Sigmoid colon (tissue), 7 donors: ENCODE results near the gene MIGA2. TPM values are rescaled to one million over a fixed set of nuclear protein-coding genes. Genes with fewer than 3 reads are reported as not detected.

Source experiments
- DNase-seq: peaks from one replicate; pipeline ENCODE4 v3.0.0-alpha.2; 2019
- H3K27ac ChIP-seq, 4 donors: fragments of 200-600 bp; sonication (generic); one replicate each; pipeline ENCODE4 v1.5.1; 2016 to 2019; ENCODE audit warnings: mild to moderate bottlenecking in 1 of 4
- H3K27me3 ChIP-seq, 3 donors: fragments of 200-600 bp; sonication (generic); one replicate each; pipeline ENCODE4 v1.5.1; 2019; ENCODE audit warnings: mild to moderate bottlenecking in 1 of 3
- H3K36me3 ChIP-seq, 4 donors: fragments of 200-600 bp; sonication (generic); one replicate each; pipeline ENCODE4 v1.5.1; 2016 to 2019
- H3K4me1 ChIP-seq, 4 donors: fragments of 200-600 bp; sonication (generic); one replicate each; pipeline ENCODE4 v1.5.1; 2017 to 2019
- H3K4me3 ChIP-seq, 4 donors: fragments of 200-600 bp; sonication (generic); one replicate each; pipeline ENCODE4 v1.5.1; 2017 to 2019; ENCODE audit warnings: mild to moderate bottlenecking in 2 of 4, moderate library complexity in 1 of 4
- H3K9me3 ChIP-seq, 4 donors: fragments of 200-600 bp in 3 of 4; sonication (generic) in 3 of 4; one replicate each; pipeline versions ENCODE4 v1.5.1 to v1.6.1; 2013 to 2019
- EP300 ChIP-seq, 4 donors: sonication (generic); formaldehyde crosslinking; IDR thresholded peaks; one replicate each; pipeline ENCODE4 v1.6.1; 2017; ENCODE audit warnings: antibody characterized with exemption in 4 of 4
- POLR2A ChIP-seq, 2 donors: fragments of 450-650 bp; IDR thresholded peaks; one replicate each; pipeline ENCODE4 v1.6.1; 2016; ENCODE audit warnings: antibody characterized with exemption in 2 of 2, mild to moderate bottlenecking in 2 of 2, moderate library complexity in 2 of 2
- POLR2AphosphoS5 ChIP-seq, 4 donors: sonication (generic); formaldehyde crosslinking; IDR thresholded peaks; one replicate each; pipeline ENCODE4 v1.6.1; 2017; ENCODE audit warnings: antibody characterized with exemption in 4 of 4
- WGBS, 2 donors: extraction: QIAGEN DNeasy Blood & Tissue Kit; methylation state at CpG; one replicate each; pipeline ENCODE4 v1.1.7; 2013; 5-methylcytosine and 5-hydroxymethylcytosine counted together
- intact Hi-C: fragments of 100-400 bp; cut with DNase I; formaldehyde crosslinking; loops from one replicate; pipeline ENCODE4 v1.15.1; 2023
- polyA plus RNA-seq, 3 donors: library from polyadenylated mRNA; stranded (reverse); fragments of 200-250 nt; gene quantifications; one replicate each; pipeline ENCODE4 v1.2.3, GENCODE V29; 2013
- total RNA-seq, 4 donors: library from RNA; depleted of rRNA; stranded (reverse); fragments of >200 nt; gene quantifications; one replicate each; pipeline ENCODE4 v1.1.0, GENCODE V29; 2016
- TF ChIP-seq, protein P1 (sequence below), 4 experiments: fragments of 450-650 bp in 3 of 4; fragments of 200-600 bp in 1 of 4; IDR thresholded peaks; one replicate each; pipeline ENCODE4 v1.5.1; 2016 to 2019; ENCODE audit warnings: antibody characterized with exemption in 4 of 4, mild to moderate bottlenecking in 3 of 4, moderate library complexity in 2 of 4
- donor health status: healthy with polysubstance abuse.
- donor health status: Bipolar disorder and iron deficiency.
- donor health status: healthy.

MIGA2 gene
- total and polyA plus RNA-seq, 7 donors = 8.4 to 44.3 (median 21.4) TPM

DNA sequence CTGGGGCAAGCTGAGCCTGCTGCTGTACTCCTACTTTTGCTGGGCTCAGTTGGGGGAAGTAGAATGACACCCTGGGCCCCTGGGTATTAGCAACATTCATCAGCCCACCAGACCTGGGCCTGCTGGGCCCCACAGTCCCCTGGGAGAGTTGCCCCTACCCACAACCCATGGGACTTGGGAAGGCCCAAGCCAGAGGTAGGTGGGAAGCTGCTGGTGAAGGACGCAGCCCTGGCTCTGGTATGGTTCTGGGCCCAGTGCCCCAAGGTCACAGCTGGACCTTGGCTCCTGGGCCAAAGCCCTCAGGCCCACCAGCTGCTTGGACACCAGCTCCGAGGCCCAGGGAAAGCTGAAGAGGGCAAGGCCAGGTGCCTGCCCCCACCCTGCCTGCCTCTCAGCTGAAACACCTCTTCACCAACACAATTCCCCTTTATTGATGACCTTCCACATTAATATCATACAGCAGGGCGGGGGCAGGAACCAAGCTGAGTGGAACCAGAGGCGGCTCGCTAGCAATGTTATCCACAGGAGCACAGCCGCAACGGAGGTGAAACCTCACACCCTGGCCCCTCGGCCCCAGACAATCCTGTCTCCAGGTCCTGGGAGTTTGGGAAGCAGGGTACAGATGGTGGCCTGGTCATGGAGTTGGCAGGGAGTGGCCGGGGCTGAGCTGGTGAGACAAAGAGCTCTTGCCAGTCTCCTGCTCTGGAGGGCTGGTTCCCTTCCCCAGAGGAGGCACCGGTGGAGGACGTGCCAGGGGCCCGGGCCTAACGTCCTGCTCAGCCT is 58.2 kb downstream of the MIGA2 start:
- DNase-seq = no peak
- TF ChIP-seq POLR2AphosphoS5 (IDR thresholded peaks at IDR 0.05) = no peak
- no peak for TF ChIP-seq POLR2A (IDR thresholded peaks at IDR 0.05)
- TF ChIP-seq, protein P1, sequence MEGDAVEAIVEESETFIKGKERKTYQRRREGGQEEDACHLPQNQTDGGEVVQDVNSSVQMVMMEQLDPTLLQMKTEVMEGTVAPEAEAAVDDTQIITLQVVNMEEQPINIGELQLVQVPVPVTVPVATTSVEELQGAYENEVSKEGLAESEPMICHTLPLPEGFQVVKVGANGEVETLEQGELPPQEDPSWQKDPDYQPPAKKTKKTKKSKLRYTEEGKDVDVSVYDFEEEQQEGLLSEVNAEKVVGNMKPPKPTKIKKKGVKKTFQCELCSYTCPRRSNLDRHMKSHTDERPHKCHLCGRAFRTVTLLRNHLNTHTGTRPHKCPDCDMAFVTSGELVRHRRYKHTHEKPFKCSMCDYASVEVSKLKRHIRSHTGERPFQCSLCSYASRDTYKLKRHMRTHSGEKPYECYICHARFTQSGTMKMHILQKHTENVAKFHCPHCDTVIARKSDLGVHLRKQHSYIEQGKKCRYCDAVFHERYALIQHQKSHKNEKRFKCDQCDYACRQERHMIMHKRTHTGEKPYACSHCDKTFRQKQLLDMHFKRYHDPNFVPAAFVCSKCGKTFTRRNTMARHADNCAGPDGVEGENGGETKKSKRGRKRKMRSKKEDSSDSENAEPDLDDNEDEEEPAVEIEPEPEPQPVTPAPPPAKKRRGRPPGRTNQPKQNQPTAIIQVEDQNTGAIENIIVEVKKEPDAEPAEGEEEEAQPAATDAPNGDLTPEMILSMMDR (IDR thresholded peaks at IDR 0.05) = no peak
- no peak for TF ChIP-seq EP300 (IDR thresholded peaks at IDR 0.05)
- 94 to 96% methylated on average over 13 of the region's 13 CpGs for WGBS, 2 donors
- Histone ChIP-seq H3K4me1 (no peaks in the 10 kb centered on the region), H3K9me3 (no peaks in the 10 kb centered on the region), H3K36me3 (peaks cover 7 to 57% (median 29%) of the 10 kb centered on the region in 4 donors), H3K27ac (no peak overlapping the region), H3K27me3 (no peaks in the 10 kb centered on the region), H3K4me3 (no peak overlapping the region)
- intact Hi-C loops = no loop called here

DNA sequence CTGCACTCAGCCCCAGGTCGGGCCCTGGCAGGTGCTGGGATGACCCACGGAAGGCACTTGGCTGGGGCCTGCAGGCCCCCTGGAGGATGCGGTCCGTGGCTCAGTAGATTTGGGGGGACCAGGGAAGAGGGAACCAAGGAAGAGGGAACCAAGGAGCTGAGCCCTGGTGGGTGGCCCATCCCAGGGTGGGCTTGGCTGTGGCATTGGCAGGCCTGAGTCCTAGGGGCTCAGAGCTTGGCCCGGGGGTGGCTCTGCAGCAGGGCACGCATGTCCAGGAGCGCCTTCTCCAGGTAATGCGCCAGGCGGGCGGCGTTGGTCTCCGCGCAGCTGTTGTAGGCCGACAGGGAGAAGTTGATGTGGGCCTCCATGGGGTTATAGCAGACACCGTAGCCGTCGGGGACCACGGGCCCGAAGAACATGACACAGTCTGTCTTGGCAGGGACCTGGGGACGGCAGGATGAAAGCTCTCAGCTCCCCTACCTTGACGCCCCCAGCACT is 58.8 kb downstream of the MIGA2 start:
- WGBS, 2 donors = 96% methylated on average over 21 of the region's 21 CpGs
- Histone ChIP-seq H3K9me3 (no peaks in the 10 kb centered on the region), H3K4me3 (no peak overlapping the region), H3K27ac (no peak overlapping the region), H3K27me3 (no peaks in the 10 kb centered on the region), H3K36me3 (peaks cover 7 to 57% (median 29%) of the 10 kb centered on the region in 4 donors), H3K4me1 (no peaks in the 10 kb centered on the region)
- intact Hi-C loops = no loop called here
- TF ChIP-seq, protein P1 (IDR thresholded peaks at IDR 0.05) = no peak
- TF ChIP-seq POLR2AphosphoS5 (IDR thresholded peaks at IDR 0.05) = no peak
- TF ChIP-seq POLR2A (IDR thresholded peaks at IDR 0.05) = no peak
- TF ChIP-seq EP300 (IDR thresholded peaks at IDR 0.05) = no peak
- DNase-seq = no peak

DNA sequence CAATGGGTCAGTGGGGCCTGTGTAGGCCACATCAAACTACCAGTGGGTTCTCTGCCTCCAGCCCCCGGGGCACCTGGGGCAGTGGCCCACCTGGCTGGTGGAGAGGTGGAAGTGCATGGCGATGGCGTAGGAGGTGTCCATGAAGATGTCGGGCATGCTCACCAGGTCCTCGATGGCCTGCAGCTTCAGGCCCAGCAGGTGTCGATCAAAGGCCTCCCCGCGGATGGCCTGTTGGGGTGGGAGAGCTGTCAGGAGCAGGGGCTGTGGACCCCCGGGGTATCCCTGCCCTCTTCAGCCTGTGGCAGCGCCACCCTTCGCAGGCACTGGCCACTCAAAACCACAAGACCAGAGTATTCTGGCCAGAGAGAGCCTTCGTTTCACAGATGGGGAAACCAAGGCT is 59.5 kb downstream of the MIGA2 start:
- no peak overlapping the region for H3K4me3 ChIP-seq
- no peaks in the 10 kb centered on the region for H3K9me3 ChIP-seq
- no peak for DNase-seq
- intact Hi-C loops = no loop called here
- no peaks in the 10 kb centered on the region for H3K4me1 ChIP-seq
- no peak for TF ChIP-seq POLR2AphosphoS5 (IDR thresholded peaks at IDR 0.05)
- TF ChIP-seq, protein P1 (IDR thresholded peaks at IDR 0.05) = no peak
- TF ChIP-seq POLR2A (IDR thresholded peaks at IDR 0.05) = no peak
- 95 to 98% methylated on average over 12 of the region's 12 CpGs for WGBS, 2 donors
- peaks cover 7 to 56% (median 29%) of the 10 kb centered on the region in 4 donors for H3K36me3 ChIP-seq
- no peaks in the 10 kb centered on the region for H3K27me3 ChIP-seq
- no peak overlapping the region for H3K27ac ChIP-seq

DNA sequence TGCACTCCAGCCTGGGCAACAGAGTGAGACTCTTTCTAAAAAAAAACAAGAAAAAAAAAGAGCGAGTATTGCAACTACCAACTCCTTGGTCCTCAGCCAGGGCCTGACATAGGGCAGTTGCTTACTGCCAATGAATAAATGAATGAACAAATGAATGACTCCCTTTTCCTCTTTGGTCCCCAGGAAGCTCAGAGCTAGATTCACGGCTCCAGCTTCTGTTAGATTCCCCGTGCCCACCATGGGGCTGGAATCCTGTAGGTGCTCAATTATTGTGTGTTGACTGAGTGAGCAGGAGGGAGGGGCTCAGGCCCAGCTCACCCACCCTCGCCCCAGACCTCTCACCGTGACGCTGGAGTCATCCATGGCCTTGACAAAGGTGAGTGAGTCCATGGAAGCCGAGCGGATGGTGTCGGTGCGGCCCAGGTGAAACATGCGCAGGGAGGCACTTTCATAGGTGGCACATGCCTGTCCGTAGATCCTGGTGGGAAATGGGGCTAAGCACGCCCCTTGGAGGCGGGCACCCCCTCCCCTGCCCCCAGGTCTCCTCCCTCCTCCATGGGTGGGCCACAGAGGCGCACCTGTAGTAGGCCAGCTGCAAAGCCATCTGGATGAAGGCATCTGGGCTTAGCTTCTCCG is 61.4 kb downstream of the MIGA2 start:
- Histone ChIP-seq H3K27ac (no peak overlapping the region), H3K4me3 (no peak overlapping the region), H3K4me1 (no peaks in the 10 kb centered on the region), H3K9me3 (no peaks in the 10 kb centered on the region), H3K36me3 (peaks cover 7 to 71% (median 29%) of the 10 kb centered on the region in 4 donors), H3K27me3 (no peaks in the 10 kb centered on the region)
- intact Hi-C loops = no loop called here
- TF ChIP-seq, protein P1 (IDR thresholded peaks at IDR 0.05) = no peak
- TF ChIP-seq EP300 (IDR thresholded peaks at IDR 0.05) = no peak
- TF ChIP-seq POLR2A (IDR thresholded peaks at IDR 0.05) = no peak
- no peak for TF ChIP-seq POLR2AphosphoS5 (IDR thresholded peaks at IDR 0.05)
- 95% methylated on average over 16 of the region's 16 CpGs for WGBS, 2 donors
- no peak for DNase-seq
